Measurements from ENCODE around the gene CUTA.
"Not testable (repeated sequence)": the region's sequence is repeated elsewhere in the genome, so short reads cannot be mapped to it uniquely, and the experiment has no call there.

Gene CUTA

DNA sequence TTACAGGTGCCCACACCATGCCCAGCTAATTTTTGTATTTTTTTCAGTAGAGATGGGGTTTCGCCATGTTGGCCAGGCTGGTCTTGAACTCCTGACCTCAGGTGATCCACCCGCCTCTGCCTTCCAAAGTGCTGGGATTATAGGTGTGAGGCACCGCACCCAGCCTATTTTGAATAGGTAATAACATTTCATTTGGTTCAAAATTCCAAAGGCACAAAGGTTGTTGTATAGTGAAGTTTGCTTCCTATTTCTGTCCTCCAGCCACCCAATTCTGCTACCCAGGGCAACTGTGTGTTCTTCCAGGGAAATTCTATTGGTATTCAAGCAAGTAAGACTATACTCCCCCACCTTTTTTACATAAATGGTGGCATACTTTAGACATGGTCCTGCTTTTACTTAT is 19.3 kb downstream of the CUTA start:
- DNase-seq, result not testable (repeated sequence)

DNA sequence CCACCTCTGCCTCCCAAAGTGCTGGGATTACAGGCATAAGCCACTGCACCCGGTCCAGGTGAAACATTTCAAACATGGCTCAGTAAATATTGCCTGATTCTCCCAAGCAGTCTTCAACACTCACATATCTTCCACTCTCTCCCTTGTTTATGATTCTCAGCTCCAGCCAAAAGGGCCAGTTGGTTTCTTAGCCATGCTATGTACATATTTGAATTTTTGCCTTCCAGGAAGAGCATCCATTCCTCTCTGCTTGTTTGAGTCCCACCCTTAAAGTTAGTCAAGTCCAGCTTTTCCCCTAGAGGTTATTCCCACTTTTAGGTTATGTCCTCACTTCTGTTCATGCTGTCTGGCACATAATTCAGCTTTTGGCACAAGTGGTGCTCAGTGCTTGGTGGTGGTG is 20.4 kb downstream of the CUTA start:
- DNase-seq, result no peak

DNA sequence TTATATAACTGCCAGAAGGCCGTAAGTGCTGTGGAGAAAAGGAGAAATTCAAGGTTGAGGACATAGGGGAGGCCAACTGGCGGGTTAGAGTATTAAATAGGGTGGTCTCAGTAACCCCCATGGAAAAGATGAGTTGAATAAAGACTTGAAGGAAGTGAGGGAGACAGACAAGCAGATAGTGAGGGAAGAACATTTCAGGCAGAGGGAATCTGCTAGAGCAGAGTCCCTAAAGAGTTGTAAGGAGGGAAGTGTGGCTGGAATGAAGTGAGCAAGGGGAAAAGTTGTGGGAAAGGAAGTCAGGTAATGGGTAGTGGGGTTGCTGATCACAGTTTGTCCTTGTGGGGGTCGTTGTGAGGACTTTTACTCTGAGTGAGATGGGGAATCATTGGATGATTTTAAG is 24.9 kb downstream of the CUTA start:
- no peak for DNase-seq

DNA sequence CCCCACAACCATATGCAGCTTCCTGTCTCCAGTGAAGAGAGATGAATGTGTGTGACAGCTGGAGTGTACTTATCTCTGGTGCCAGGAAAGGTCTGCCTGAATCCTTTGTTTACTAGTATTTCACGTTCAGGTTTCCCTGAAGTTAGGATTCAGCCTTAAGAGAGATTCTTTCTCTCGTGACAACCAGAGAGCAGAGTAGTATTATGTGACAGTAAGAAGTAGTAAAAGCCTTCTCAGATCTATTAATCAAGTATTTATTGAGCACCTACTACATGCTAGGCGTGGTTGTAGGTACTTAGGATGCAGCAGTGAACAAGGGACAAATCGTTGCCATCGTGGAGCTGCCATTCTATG is 25.3 kb downstream of the CUTA start:
- DNase-seq, result no peak

DNA sequence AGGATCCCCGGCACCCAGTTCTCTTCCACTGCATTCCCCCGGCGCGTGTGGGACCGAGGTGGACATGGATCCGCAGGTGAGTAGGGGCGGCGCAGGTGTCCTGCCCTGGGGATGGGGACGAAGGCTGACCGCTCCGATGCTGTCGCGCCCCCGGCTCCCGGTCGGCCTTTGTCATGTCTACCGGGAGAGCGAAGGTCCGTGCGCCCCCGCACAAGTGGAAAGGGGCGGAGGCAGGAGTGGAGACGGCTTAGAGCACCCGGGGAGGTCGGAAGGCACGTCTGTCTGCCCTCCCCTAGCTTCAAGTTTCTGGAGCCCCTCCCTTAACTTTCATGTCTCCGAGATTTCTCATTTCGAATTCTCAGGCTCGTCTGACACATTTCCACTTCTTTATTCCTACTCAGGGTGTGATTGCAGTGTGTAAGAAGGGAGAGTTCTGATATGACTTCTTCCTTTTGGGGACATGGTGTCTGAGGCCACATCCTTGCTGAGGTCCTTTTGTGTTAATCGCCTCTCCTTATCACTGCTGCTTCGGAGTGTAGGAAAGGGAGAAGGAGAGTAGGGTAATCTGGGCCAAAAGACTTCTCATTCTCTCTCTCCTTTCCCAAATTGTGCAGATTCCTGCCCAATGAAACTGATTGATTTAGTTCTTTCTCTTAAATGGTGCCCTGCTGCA is 25.8 kb downstream of the CUTA start:
- peak; percentile 31 for DNase-seq

DNA sequence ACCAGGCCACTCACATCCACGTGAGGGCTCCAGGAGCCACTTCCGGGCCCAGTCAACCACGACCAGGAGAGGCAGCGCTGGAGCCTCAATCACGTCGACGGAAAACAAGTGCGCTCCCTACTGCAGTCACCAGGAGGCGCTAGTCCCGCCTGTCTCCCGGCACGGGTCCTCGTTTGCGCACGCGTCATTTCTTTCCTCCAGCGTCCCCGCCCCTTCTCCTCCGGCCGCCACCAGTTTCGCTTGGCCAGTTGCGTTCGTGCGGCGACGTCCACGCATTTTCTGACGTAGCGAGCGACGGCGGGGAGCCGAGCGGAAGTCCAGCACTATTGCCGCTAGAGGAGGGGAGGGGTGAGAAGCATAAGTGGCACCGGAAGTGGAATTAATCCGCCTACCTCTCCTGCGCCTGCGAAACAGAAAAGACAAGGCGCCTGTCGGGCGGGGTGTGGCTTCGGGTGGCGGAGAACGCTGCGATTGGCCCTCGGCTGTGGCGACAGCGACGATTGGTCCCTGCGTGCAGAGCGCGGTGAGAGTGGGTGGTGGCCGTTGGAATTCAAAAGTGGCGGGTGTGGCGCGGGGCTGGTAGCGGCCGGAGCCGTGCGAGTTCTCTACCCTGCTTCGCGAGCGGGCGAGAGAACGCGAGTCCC is 26.5 kb downstream of the CUTA start, which contains the start of gene KIFC1:
TSS of gene KIFC1 (plus strand) at position 546 of the 644 bp plus-strand sequence. CDS start 163 bp downstream, outside the sequence.
- peak; percentile 99 for DNase-seq

DNA sequence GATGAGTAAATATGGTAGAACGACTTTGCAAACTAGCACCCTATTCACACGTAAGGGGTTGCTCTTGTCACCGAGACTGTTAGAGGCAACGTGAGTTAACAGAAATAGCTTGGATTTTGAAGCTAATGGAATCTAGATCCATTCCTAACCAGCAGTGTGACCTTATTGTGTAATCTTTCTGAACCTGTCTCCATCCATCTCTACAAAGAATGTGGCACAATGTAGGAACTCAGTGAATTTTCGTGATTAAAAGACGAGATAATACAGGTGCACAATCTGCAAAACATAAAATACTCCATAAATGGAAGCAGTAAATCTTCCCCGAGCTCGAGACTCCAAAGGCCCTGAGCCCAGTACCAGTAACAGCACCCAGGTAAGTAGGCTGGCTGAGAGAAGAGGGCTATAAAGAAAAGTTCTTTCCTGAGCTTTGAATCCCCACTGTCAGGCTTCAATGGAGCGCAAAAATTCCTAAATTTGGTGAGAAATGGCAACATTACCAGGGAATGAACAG is 27.1 kb downstream of the CUTA start:
- DNase-seq, result no peak

DNA sequence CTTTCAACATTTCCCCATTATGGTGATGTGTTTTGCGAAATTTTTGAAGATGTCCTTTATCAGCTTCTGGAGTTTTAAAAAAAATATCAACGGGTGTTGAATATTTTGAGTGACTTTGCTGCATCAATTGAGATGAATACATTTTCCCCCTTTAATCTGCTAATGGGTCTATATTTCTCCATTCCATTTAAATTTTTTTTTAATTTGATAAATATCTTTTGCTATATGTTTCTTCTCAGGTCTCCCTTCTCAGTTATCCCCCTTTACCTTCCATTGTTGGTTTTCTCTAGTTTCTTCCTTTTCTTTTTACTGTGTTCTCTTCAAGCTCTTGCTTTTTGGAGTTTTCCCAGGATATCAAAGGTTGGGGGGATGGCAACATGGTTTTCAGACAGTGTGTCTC is 27.7 kb downstream of the CUTA start:
- no peak for DNase-seq

DNA sequence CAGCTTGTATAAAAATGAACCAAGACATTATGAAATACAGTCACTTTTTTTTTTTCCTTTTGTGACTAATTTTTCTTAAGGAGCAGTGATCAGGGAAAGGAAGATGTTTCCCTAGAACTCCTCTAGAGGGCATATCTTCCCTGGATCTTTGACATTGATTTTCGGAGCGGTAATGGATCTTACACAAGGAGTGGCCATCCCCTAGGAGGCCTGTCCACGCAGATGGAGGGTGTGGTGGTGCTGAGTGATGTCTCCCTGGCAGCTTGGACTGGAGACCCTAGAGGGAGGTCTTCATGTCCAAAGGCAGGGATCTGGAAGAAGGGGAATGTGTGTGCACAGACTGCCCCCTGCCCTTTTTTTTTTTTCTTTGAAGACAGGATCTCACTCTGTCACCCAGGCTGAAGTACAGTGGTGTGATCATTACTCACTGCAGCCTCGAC is 33.3 kb downstream of the CUTA start:
- no peak for DNase-seq

DNA sequence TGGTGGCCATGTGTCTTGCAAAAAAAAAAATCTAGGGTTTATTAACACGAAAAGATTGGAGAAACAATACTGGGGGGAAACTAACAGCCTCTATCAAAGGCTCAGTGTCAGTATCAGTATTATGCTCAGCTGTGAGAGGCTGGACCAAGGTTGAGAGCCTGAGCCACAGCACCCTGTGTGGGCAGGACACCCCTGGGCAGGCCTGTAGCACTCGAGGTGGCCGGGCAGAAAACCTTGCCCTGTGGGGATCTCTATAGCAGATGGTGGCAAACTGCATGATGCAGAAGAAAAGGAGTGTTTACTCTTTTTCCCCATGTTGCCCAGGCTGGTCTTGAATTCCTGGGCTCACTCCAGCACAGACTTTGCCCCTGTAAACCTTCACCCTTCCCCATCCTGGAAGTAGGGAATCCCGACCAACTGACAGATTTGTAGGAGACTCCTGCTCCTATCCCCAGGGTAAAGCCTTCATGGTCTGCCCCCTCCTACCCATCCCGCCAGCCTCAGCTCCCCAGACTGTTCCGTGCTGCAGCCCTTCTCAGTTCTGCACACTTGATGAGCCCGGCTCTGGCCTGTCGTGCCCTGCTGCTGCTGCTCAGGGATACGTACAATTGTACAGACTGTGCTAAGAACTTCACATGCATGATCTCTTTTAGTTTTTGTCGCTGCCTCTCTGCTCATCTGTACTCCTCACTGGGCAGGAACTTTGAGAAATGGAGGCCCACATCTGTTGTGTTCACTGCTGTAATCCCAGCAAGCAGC is 34.3 kb downstream of the CUTA start:
- DNase-seq, result no peak

DNA sequence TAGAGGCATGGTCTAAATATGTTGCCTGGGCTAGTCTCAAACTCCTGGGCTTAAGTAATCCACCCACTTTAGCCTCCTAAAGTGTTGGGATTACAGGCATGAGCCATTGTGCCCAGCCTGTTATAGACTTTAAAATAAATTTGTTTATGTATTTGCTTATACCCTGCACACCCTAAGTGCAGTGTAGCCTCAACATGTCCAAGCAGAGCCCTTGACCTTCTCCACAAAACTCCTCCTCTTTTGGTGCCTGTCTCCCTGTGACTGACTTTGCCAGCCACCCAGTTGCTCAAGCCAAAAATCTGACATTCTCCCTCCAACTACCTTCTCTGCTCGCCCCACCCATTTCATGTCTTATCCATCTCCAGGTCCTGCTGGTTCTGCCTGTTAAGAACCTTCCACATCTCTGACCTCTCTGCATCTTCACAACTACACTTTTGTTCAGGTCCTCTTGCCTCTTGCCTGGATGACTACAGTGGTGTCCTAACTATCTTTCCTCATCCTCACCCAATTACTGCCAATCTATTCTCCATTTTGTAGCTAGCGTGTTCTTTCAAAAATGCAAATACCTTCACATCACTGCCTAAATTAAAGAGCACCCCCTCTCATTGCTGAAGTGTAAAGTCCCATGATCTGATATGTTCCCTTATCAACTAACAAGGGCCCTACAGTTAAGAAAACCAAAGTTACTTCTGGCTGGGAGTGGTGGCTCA is 37.5 kb downstream of the CUTA start:
- no peak for DNase-seq

DNA sequence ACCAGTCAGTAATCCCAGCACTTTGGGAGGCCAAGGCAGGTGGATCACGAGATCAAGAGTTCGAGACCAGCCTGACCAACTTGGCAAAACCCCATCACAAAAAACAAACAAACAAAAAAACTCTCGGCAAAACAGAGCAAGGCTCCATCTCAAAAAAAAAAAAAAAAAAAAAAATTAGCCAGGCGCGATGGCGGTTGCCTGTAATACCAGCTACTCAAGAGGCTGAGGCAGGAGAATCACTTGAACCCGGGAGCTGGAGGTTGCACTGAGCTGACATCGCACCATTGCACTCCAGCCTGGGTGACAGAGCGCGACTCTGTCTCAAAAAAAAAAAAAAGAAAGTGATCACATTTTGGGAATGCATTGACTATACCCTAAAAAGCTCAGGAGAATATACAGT is 38.7 kb downstream of the CUTA start:
- DNase-seq, result not testable (repeated sequence)

DNA sequence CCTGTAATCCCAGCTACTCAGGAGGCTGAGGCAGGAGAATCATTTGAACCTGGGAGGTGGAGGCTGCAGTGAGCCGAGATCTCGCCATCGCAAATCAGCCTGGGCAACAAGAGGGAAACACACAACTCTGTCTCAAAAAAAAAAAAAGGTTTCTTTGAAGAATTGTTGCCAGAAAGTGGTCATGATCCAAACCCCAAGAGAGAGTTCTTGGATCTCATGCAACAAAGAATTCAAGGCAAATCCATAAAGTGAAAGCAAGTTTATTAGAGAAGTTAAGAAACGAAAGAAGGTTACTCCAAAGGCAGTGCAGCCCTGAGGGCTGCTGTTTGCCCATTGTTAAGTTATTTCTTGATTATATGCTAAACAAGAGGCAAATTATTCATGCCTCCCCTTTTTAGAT is 40.7 kb downstream of the CUTA start:
- DNase-seq, result no peak

DNA sequence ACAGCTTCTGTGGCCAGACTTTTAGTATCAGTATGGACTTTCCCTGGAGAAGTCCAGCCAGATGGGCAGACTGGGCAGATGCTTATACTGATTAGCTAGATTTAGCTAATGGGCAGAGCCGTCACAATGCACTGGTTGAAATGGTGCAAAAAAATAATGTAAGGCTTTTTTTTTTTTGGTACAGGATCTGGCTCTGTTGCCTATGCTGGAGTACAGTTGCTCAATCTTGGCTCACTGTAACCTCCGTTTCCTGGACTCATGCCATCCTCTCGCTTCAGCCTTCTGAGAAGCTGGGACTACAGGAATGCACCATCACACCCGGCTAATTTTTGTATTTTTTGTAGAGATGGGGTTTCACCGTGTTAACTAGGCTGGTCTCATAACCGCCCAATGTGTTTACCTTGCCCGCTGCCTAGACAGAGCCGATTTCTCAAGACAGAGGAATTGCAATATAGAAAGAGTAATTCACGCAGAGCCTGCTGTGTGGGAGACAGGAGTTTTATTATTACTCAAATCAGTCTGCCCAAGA is 42.7 kb downstream of the CUTA start:
- DNase-seq, result peak; percentile 54

DNA sequence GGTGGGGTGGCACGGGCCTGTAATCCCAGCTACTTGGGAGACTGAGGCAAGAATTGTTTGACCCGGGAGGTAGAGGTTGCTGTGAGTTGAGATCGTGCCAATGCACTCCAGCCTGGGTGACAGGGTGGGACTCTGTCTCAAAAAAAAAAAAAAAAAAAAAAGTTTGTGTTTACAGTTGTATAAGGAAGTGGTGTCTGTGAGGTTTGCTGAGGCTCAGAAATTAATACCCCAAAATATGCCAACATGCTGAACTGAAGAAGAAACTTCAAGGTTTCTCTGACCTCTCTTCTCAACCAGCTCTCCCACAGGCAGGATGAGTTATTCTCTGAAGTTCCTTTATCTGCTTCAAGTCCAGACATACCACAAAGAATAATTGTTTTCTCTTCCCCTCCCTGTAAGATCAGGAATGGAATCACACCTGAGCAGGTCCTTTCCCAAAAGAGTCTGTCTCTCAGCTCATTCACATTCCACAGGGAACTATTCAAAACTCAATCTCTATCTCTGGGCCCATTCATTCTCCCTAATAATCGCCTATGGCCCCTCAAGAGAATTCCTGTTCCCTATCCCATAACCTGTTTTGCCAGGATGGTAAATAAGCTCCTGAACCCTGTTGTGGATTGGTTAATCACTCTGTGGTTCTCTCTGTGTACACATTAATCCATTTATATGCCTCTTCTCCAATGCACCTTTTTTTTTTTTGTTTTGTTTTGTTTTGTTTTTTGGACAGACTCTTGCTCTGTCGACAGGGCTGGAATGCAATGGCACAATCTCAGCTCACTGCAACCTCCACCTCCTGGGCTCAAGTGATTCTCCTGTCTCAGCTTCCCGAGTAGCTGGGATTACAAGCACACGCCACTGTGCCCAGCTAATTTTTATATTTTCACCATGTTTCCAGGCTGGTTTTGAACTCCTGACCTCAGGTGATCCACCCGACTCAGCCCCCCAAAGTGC is 43.7 kb downstream of the CUTA start:
- DNase-seq, result no peak

DNA sequence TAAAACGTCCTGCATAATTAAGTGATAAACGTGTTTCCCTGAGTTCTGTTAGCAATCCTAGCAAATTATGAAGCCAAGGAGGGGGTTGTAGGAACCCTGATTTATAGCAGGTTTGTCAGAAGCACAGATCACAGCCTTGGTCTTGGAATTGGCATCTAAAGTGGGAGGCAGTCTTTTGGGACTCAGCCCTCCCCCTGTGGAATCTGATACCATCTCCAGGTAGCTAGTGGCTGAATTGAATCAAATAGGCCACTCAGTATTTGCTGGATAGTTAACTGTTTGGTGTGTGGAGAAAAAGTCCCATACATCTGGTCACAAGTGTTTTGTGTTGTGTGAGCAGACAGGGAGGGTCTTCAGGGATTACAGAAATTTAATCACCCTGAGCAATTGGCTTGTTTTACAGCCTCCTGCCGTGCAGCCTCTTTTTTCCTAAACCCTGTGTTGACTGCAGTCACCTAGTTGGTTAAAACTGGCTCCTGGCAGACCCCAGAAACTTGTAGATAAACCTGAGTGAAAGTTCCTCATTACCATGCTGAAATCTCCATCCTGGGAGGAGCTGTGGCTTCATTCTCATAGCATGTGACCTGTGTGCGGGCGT is 45.3 kb downstream of the CUTA start:
- DNase-seq, result no peak

DNA sequence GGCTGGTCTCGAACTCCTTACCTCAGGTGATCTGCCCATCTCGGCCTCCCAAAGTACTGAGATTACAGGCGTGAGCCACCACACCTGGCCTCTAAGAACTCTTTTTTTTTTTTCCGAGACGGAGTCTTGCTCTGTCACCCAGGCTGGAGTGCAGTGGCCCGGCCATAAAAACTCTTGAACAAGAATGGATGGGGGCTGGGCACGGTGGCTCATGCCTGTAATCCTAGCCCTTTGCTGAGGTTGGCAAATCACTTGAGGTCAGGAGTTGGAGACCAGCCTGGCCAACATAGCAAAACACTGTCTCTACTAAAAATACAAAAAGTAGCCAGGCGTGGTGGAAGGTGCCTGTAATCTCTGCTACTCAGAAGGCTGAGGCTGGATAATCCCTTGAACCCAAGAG is 46.0 kb downstream of the CUTA start:
- not testable (repeated sequence) for DNase-seq

DNA sequence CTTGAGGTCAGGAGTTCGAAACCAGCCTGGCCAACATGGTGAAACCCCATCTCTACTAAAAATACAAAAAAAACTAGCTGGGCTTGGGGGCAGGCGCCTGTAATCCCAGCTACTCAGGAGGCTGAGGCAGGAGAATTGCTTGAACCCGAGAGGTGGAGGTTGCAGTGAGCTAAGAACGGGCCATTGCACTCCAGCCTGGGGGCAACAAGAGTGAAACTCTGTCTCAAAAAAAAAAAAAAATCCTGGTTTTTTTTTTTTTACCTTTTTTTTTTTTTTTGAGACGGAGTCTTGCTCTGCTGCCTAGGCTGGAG is 50.2 kb downstream of the CUTA start:
- DNase-seq, result not testable (repeated sequence)

DNA sequence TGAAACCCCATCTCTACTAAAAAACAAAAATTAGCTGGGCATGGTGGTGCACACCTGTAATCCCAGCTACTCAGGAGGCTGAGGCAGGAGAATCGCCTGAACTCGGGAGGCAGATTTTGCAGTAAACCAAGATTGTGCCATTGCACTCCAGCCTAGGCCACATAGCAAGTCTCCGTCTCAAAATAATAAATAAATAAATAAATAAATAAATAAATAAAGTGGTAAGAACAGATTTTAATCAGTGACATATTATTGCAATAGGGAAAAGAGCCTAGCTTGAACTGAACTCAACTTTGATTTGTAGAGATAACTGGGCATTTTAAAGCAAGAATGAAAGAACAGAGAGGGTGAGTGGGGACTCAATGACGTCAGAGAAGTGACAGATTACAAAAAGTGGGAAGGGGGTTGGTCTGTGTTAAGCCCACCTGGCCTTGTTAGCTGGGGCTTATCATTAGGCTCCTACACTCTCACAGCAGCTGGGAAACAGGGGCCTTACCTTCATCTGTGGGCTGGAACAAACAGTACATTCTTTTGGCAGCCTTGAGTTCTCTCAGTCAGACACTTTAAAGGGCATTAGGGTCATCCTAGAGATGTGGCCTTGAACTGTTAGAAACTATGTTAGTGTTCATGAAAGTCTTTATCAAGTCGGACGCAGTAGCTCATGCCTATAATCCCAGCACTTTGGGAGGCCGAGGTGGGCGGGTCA is 50.7 kb downstream of the CUTA start:
- DNase-seq, result no peak
